SK-N-SH (cell line): Measurements from ENCODE around the gene DFFB.

ENCODE experiments used
- CTCF ChIP-seq: fragments of 200-600 bp; sonication (generic); IDR thresholded peaks from 2 replicates; pipeline ENCODE4 v1.6.1; 2017; ENCODE audit warnings: antibody characterized with exemption, mild to moderate bottlenecking, moderate library complexity
- USF1 ChIP-seq: IDR thresholded peaks from 2 replicates; pipeline ENCODE4 v1.4.0; 2012; ENCODE audit warnings: low read depth, borderline replicate concordance

- TF ChIP-seq USF1 (no peak), CTCF (no peak)
Measured at GRCh38 chr1:3868464-3869006, 11.3 kb downstream of the DFFB start.
